Type B pancreatic cell (in vitro differentiated cells): Measurements from ENCODE around the gene FUBP3. TPM values are rescaled to one million over a fixed set of nuclear protein-coding genes. Genes with fewer than 3 reads are reported as not detected.

ENCODE experiments used
- DNase-seq: peaks from one replicate; pipeline ENCODE4 v3.0.0; 2021; ENCODE audit warnings: mixed read lengths; ENCODE audit not compliant: unreplicated experiment; ENCODE audit errors: extremely low spot score
- H3K27ac Mint-ChIP-seq: 2 replicates; pipeline ENCODE4 v1.8.0; 2021; ENCODE audit warnings: mild to moderate bottlenecking, mixed read lengths
- H3K27me3 Mint-ChIP-seq: 2 replicates; pipeline ENCODE4 v1.8.0; 2021; ENCODE audit warnings: mixed read lengths
- H3K36me3 Mint-ChIP-seq: 2 replicates; pipeline ENCODE4 v1.8.0; 2021; ENCODE audit warnings: mixed read lengths
- H3K4me1 Mint-ChIP-seq: one replicate; pipeline ENCODE4 v1.8.0; 2021; ENCODE audit warnings: mixed read lengths; ENCODE audit not compliant: unreplicated experiment
- H3K4me3 Mint-ChIP-seq: 2 replicates; pipeline ENCODE4 v1.8.0; 2021; ENCODE audit warnings: mild to moderate bottlenecking, mixed read lengths
- H3K9me3 Mint-ChIP-seq: 2 replicates; pipeline ENCODE4 v1.8.0; 2021; ENCODE audit warnings: mixed read lengths
- CTCF ChIP-seq: fragments of 200-600 bp; sonication (generic); conservative IDR thresholded peaks from 2 replicates; pipeline ENCODE4 v1.5.0; 2021; ENCODE audit warnings: antibody characterized with exemption, mild to moderate bottlenecking
- total RNA-seq: library from RNA; stranded (reverse); gene quantifications from 2 replicates; pipeline ENCODE4 v1.2.1, GENCODE V29; 2021; ENCODE audit warnings: low replicate concordance

The FUBP3 gene
- total RNA-seq, 1 donor from 2014 or later: 59.3 TPM

- Mint-ChIP-seq H3K4me1 (peaks cover 27% of the 10 kb centered on the region), H3K4me3 (peak overlapping the region; percentile 58), H3K27ac (peak overlapping the region; percentile 58), H3K9me3 (no peaks in the 10 kb centered on the region), H3K36me3 (no peaks in the 10 kb centered on the region), H3K27me3 (peaks cover 48% of the 10 kb centered on the region)
- no peak for TF ChIP-seq CTCF
- no peak for DNase-seq
These were observed 43.4 kb upstream of the FUBP3 start for GRCh38 chr9:130535818-130536521.

GRCh38 chr9:130536701-130537107, 42.7 kb upstream of the FUBP3 start:
- Mint-ChIP-seq H3K9me3 (no peaks in the 10 kb centered on the region), H3K4me3 (no peak overlapping the region), H3K4me1 (peaks cover 27% of the 10 kb centered on the region), H3K27me3 (peaks cover 50% of the 10 kb centered on the region), H3K27ac (peak overlapping the region; percentile 43), H3K36me3 (no peaks in the 10 kb centered on the region)
- no peak for DNase-seq
- no peak for TF ChIP-seq CTCF

- Mint-ChIP-seq H3K27me3 (peaks cover 52% of the 10 kb centered on the region), H3K9me3 (no peaks in the 10 kb centered on the region), H3K4me1 (peaks cover 26% of the 10 kb centered on the region), H3K27ac (no peak overlapping the region), H3K36me3 (no peaks in the 10 kb centered on the region), H3K4me3 (no peak overlapping the region)
- no peak for TF ChIP-seq CTCF
- no peak for DNase-seq
These were observed 41.9 kb upstream of the FUBP3 start for GRCh38 chr9:130537346-130538050.

- H3K27ac Mint-ChIP-seq: no peak overlapping the region
- peaks cover 54% of the 10 kb centered on the region for H3K27me3 Mint-ChIP-seq
- H3K4me1 Mint-ChIP-seq: peaks cover 27% of the 10 kb centered on the region
These were observed 39.8 kb upstream of the FUBP3 start for GRCh38 chr9:130539420-130540223.

GRCh38 chr9:130541533-130541932, 37.8 kb upstream of the FUBP3 start:
- no peak for DNase-seq
- peaks cover 49% of the 10 kb centered on the region for H3K27me3 Mint-ChIP-seq

More at GRCh38 chr9:130539420-130540223, 39.8 kb upstream of the FUBP3 start:
- no peaks in the 10 kb centered on the region for H3K36me3 Mint-ChIP-seq
- no peak for DNase-seq
- TF ChIP-seq CTCF: no peak
- no peak overlapping the region for H3K4me3 Mint-ChIP-seq
- H3K9me3 Mint-ChIP-seq: no peaks in the 10 kb centered on the region

More at GRCh38 chr9:130541533-130541932, 37.8 kb upstream of the FUBP3 start:
- Mint-ChIP-seq H3K9me3 (no peaks in the 10 kb centered on the region), H3K4me3 (no peak overlapping the region), H3K27ac (no peak overlapping the region), H3K36me3 (no peaks in the 10 kb centered on the region), H3K4me1 (peaks cover 18% of the 10 kb centered on the region)
- TF ChIP-seq CTCF: no peak
